Thoracic aorta (tissue), 2 donors: ENCODE data around the gene NPAS3. TPM values are rescaled to one million over a fixed set of nuclear protein-coding genes. Genes with fewer than 3 reads are reported as not detected.

Source experiments
- ATAC-seq: fragments of 150-250 bp; one replicate; pipeline ENCODE4 v1.8.0; 2017; ENCODE audit warnings: low read depth; ENCODE audit not compliant: insufficient number of reproducible peaks, low FRiP score
- DNase-seq: peaks from one replicate; pipeline ENCODE4 v3.0.0-alpha.2; 2020; ENCODE audit warnings: low spot score
- H3K27ac ChIP-seq, 2 donors: fragments of 200-600 bp; sonication (generic); 1 replicate in 1 of 2; 2 replicates in 1 of 2; pipeline ENCODE4 v1.5.1; 2016; ENCODE audit warnings: mild to moderate bottlenecking in 2 of 2, moderate library complexity in 2 of 2
- H3K27me3 ChIP-seq: fragments of 200-600 bp; sonication (generic); replicated peaks from 2 replicates; pipeline ENCODE4 v1.6.0; 2016; ENCODE audit warnings: mild to moderate bottlenecking; ENCODE audit not compliant: insufficient read depth
- H3K36me3 ChIP-seq: fragments of 200-600 bp; sonication (generic); one replicate; pipeline ENCODE4 v1.5.1; 2016
- H3K4me1 ChIP-seq, 2 donors: fragments of 200-600 bp; sonication (generic); 1 replicate in 1 of 2; 2 replicates in 1 of 2; pipeline versions ENCODE4 v1.5.1 to v1.6.0; 2016; ENCODE audit warnings: low read depth in 2 of 2, mild to moderate bottlenecking in 1 of 2; ENCODE audit not compliant: control insufficient read depth in 1 of 2
- H3K4me3 ChIP-seq: fragments of 200-600 bp; sonication (generic); 2 replicates; pipeline ENCODE4 v1.5.1; 2016; ENCODE audit warnings: mild to moderate bottlenecking
- H3K9me3 ChIP-seq: fragments of 200-600 bp; sonication (generic); 2 replicates; pipeline ENCODE4 v1.5.1; 2016
- CTCF ChIP-seq: fragments of 200-600 bp; sonication (generic); IDR thresholded peaks from one replicate; pipeline ENCODE4 v1.5.1; 2019; ENCODE audit warnings: antibody characterized with exemption
- total RNA-seq, 2 donors: library from RNA; depleted of rRNA; stranded (reverse); fragments of >200 nt; gene quantifications; one replicate each; pipeline versions ENCODE4 v1.1.0 to v1.2.3, GENCODE V29; 2016

The NPAS3 gene
- total RNA-seq, 2 donors from 2014 or later: 1.1 TPM; not detected in 1

DNA sequence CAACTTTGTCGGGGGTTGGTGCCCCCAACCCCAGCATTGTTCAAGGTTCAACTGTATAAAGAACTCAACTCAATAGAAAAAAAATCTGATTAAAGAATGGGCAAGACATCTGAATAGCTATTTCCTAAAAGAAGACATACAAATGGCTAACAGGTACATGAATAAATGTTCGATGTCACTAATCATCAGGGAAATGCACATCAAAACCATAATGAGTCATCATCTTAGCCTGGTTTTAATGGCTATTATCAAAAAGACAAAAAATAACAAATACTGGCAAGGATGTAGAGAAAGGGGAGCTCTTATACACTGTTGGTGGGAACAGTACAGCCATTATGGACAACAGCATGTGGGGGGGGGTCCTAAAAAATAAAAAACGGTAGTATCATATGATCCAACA lies 28.7 kb downstream of the NPAS3 start:
- no peak for DNase-seq

GRCh38 chr14:32968972-32969544 lies 30.4 kb downstream of the NPAS3 start:
- no peaks in the 10 kb centered on the region for H3K36me3 ChIP-seq
- no peak for TF ChIP-seq CTCF
- H3K9me3 ChIP-seq: no peaks in the 10 kb centered on the region
- H3K27me3 ChIP-seq: no peaks in the 10 kb centered on the region
- no peak for DNase-seq
- H3K4me1 ChIP-seq: no peaks in the 10 kb centered on the region
- H3K4me3 ChIP-seq: no peak overlapping the region
- no peak overlapping the region for H3K27ac ChIP-seq
- ATAC-seq: no peak

More for the DNA sequence above, 28.7 kb downstream of the NPAS3 start:
- no peak for ATAC-seq
- no peak overlapping the region for H3K4me3 ChIP-seq
- no peaks in the 10 kb centered on the region for H3K36me3 ChIP-seq
- no peak for TF ChIP-seq CTCF
- no peak overlapping the region for H3K27ac ChIP-seq
- H3K27me3 ChIP-seq: no peaks in the 10 kb centered on the region
- H3K4me1 ChIP-seq: no peaks in the 10 kb centered on the region
- no peaks in the 10 kb centered on the region for H3K9me3 ChIP-seq

DNA sequence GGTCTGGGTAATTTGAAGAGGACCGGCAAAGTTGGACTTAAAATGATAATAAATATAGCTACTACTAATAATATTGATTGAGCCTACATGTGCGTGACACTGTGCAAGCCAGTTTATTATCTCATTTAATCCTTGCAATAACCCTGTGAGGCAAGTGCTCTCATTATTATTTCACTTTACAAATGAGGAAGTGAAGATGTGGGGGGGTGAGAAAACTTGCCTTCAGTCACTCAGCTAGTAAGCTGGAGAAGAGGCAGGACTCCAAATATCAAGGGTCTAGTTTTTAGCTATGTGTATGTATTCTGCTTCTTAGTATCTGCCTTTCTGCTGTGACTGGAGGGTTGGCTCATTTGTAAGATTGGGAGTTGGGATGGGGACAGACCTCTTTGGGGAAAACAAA lies 39.2 kb downstream of the NPAS3 start:
- H3K36me3 ChIP-seq: no peaks in the 10 kb centered on the region
- no peak overlapping the region for H3K4me3 ChIP-seq
- H3K27ac ChIP-seq: no peak overlapping the region
- ATAC-seq: no peak
- no peaks in the 10 kb centered on the region for H3K9me3 ChIP-seq
- H3K4me1 ChIP-seq: no peaks in the 10 kb centered on the region
- no peak for DNase-seq
- no peak for TF ChIP-seq CTCF
- H3K27me3 ChIP-seq: no peaks in the 10 kb centered on the region

DNA sequence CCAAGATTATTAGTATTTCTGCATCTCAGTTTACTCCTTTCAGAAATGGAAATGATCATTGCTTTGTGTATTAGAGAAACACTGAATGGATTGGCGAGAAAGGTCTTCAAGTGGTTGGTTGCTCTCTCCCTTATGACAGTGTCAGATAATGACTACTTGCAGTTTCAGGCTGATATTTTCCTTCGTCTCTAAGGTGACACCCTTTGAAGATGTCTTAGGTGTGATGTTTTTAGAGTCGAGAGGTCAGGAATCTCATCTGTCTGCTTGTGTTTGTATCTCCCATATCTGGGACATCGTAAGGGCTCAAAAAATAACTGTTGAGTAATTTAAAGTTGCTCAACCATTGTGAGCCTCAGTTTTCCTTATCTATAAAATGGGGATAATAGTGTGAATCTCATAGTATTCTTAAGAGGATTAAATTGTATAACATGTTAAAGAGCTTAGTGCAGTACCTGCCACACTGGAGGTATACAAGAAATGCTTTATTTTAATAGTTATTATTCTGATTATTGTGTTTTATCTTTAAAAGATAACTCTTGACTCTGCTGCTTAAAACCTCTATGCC lies 40.1 kb downstream of the NPAS3 start:
- Histone ChIP-seq H3K4me1 (no peaks in the 10 kb centered on the region), H3K36me3 (no peaks in the 10 kb centered on the region), H3K9me3 (no peaks in the 10 kb centered on the region), H3K4me3 (no peak overlapping the region), H3K27ac (no peak overlapping the region), H3K27me3 (no peaks in the 10 kb centered on the region)
- ATAC-seq (no peak), DNase-seq (no peak)
- no peak for TF ChIP-seq CTCF

DNA sequence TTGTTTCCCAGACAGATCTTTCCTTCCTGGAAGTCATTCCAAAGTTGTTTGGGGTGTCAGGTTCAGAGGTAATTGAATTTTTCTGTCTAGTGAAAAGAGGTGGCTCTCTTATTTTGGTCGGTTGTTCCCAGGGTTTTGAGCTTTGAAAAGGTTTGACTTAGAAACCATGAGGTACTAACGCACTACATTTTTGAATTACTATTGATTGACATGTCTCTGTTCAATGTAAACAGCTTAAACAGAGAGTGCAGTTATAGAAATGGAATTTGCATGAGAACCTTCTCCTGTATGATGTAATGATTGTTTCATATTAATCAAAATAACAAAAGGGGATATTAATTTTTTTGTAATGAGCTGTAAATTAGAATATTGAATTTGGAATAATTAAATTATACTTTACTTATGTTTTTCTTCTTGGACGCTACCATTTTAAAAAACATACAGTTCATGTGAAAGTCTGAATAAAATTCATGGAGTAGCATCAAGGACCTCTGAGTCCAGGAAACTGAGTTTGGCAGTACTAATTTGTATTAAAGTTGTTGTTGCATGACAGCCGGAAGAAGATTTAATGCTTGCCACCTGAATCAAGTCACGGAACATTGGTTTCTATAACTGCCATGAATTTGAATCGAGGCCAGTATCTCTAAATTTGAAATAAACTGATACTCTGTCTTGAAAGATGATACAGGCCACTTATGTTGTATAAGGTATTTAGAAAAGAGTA lies 41.7 kb downstream of the NPAS3 start:
- no peak for TF ChIP-seq CTCF
- Histone ChIP-seq H3K4me1 (no peaks in the 10 kb centered on the region), H3K27ac (no peak overlapping the region), H3K4me3 (no peak overlapping the region), H3K9me3 (no peaks in the 10 kb centered on the region), H3K36me3 (no peaks in the 10 kb centered on the region), H3K27me3 (no peaks in the 10 kb centered on the region)
- DNase-seq: no peak
- no peak for ATAC-seq
